COLO829 (cell line): ENCODE measurements around the gene LEAP2.
"Not testable (repeated sequence)": the region's sequence is repeated elsewhere in the genome, so short reads cannot be mapped to it uniquely, and the experiment has no call there.

Experiments
- DNase-seq: peaks from one replicate; pipeline ENCODE4 v3.0.0; 2012; ENCODE audit warnings: low spot score

LEAP2 gene

DNA sequence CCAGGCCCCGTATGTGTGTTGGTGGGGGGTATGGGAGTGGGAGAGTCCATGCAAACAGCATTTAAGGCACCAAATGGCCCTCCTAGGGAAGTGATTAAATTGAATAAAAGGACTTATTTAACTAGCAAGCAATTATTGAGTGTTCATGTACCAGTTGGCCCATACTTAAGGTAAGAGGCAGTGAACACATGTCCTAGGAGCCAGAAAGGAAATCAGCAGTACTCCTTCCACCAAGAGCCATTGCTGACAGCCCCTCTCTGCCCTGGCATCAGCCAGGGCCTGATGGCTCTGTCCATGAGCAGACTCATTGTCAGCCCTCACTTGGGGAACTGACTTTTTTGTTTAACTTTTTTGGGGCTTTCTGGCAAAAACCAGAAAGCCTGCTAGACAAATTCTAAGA lies 32.6 kb upstream of the LEAP2 start:
- DNase-seq, result no peak

DNA sequence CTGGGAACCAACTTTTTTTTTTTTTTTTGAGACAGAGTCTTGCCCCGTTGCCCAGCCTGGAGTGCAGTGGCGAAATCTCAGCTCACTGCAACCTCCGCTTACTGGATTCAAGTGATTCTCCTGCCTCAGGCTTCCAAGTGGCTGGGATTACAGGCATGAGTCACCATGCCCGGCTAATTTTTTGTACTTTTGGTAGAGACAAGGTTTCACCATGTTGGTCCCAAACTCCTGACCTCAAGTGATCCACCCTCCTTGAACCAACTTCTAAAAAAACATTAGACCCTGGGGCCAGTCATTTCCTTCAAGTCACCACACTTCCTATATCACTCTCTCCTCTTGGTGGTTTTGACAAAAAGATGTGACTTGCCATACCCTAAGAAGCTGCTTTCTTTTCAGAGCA lies 32.2 kb upstream of the LEAP2 start:
- DNase-seq, result no peak

DNA sequence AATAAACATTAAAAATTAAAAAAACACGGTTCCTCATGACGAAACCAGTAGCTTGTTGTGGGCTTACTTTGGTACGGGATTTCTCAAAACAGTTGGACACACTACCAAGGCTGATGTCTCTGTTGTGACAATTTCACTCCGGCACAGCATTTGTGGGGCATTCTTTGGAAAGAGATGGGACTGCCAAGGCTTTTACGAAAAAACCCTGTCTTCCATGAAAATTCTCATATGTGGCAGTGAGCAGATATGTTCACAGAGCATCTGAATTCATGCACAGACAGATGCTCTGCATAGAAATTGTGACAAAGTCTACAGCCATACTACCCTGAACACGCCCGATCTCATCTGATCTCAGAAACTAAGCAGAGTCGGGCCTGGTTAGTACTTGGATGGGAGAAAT lies 25.2 kb upstream of the LEAP2 start:
- no peak for DNase-seq

DNA sequence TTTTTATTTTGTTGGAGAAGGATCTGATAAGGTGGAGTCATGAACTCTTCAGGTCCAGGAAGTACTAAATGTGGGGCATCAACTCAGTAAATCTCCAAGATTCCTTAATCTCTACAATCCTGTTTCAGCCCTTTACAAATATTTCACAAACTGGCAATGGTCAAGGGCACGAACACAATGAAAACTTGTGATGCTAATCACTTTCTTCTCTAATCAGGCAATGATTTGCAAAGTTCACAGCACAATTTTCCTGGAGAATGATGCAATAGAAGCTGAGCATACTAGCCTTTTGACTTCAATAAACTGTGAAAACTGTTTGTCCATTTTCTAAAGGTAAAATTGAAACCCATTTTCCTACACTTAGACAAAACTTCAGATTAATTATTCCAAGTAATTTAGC lies 24.1 kb upstream of the LEAP2 start:
- DNase-seq, result no peak

DNA sequence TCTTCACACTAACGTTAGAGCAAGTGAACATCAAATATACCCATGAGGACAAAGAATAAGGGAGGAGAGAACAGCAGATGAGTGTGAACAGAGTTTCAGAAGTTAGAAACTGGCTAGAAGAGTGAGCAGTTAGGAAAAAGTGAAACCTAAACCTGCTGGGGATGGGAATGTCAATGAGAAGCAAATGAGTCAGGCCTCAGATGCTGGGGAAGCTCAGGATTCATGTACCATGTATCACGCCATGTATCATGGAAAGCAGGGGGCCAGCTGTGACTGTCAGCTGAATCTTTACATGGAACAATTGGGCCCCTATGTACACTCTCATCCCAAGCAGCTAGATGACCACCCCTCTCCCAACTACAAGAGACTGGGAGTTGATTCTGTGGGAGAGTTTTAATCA lies 23.4 kb upstream of the LEAP2 start:
- no peak for DNase-seq

DNA sequence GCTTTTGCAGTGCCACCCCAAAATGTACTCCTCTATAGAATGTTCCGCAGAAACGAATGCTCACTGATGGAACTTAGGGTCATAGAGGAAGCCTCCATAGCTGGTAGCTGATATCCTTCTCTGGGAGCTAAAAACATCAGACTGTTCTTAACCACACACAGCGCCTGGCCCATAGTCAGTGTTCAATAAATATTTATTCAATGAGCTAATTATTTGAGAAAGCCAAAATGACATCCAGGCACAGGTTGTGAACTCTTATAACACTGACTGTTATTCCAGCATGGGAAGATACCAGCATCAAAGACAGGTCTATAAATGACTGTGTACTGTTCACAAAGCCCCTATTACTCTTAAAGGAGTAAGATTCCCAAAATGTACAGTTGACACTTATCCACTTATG lies 20.1 kb upstream of the LEAP2 start:
- no peak for DNase-seq

DNA sequence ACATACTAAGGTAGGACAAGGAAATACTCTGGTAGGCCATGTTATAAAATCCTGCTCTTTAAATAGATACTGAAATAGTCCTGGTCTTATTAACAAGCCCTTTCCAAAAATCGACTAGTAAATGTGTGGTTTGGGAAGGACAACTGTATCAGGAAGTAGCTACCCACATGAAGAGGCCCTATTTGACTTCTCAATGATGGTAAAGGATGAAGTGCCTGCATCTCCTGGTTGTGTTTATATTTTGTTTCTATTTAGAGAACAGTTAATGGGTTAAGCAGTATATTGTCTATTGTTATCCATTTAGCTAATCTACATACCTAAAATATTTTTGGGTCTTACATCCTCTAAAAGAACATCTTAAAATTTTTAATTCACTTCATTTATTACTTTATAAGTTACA lies 19.7 kb upstream of the LEAP2 start:
- DNase-seq, result no peak

DNA sequence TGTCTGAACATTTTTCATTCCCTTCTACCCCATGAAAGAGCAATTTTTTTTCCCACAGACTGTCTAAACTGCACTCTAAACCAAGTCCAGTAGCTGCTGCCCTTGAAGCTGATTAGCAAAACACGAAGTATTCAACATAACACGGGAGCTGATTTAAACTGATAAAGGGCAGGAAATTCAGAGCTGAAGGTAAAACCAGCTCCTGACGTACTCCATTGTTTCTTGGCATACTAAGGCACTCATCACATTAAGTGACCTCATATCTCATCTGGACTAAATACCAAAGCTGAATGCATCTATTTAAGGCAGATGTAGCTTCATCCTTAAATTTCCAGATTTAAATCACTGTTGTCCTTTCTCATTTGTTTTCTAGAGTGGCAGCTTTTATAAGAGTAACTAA lies 19.2 kb upstream of the LEAP2 start:
- no peak for DNase-seq

DNA sequence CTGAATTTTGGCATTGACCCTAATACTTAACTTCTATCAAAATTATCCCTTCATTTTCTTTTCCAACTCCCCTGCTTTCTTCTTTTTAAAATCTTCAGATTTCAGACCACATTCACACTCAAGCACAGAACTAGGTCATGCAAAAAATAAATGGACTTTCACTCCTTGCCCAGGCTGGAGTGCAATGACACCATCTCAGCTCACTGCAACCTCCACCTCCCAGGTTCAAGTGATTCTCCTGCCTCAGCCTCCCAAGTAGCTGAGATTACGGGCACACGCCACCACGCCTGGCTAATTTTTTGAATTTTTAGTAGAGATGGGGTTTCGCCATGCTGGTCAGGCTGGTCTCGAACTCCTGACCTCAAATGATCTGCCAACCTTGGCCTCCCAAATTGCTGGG lies 18.5 kb upstream of the LEAP2 start:
- DNase-seq, result not testable (repeated sequence)

DNA sequence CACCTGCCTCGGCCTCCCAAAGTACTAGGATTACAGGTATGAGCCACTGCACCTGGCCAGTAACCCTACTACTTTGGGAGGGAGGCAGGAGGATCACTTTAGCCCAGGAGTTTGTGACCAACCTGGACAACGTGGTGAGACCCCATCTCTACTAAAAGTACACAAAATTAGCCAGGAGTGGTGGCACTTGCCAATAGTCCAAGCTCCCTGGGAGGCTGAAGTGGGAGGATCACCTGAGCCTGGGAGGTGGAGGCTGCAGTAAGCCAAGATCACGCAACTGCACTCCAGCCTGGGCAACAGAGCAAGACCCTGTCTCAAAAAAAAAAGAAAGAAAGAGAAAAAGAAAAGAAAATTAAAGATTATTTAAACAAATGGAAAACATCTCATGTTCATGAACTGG lies 17.5 kb upstream of the LEAP2 start:
- DNase-seq, result no peak

DNA sequence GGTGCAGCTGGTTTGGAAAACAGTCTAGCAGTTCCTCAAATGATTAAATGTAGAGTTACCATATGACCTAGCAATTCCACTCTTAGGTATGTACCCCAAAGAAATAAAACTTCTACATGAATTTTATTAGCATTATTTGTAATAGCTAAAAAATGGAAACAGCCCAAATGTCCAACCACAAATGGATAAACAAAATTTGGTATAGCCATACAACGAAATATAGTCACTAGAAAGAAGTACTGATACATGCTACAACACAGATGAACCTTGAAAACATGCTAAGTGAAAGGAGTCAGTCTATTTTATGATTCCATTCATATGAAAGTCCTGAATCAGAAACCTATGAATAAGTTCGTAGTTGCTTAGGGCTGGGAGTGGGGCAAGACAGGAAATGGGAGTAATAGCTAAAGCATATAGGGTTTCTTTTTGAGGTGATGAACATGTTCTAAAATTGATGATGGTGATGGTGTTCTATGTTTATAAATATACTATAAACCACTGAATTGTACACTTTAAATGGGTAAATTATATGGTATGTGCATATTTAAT lies 13.5 kb upstream of the LEAP2 start:
- DNase-seq, result no peak

DNA sequence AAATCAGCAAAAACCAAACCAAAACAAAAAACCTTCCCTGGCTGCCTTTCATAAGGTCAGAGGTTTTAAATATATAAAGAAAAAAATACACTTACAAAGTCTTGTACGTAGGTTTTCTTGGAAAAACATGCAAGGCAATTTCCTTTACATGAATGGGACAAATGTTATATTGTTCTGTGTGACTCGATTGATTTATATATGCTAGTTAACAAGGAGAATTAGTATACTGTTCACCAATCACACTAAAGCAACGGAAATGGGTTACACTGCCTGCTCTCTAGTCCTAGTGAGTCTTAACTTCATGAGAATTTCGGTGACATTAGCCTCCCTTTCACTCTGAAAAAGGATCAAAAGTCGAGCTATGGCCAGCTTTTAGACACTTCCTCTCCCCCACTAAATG lies 12.7 kb upstream of the LEAP2 start:
- peak; percentile 35 for DNase-seq

DNA sequence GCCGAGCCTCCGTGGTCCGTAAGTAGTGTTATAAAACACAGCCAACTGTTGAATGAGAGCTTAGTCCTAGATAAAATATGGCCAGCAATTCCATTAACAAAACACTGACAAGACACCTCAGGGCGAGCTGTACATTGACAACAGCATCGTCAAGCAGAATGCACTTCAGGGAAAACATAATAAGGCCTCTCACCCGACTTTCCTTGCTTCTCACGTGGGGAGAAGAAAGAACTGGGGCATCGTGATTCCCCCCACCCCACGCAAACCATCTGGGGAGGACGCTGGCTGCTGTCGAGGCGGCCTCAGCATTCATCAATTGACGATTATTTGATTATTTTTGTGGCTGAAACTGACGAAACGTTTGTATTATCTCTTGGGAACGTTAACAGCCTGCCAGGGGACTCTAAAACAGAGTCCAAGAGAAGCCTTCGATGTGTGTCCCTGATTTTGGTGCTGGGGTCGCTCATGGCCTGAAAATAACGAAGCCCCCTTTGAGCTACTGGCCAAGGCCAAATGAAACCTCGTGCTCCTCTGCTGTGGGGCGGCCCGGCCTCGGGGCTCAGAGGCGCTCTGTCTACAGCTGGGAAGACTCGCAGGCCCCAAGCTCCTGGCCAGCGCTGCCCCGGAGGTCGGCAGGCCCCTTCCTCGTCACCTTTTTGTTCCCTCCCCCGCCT lies 7.7 kb upstream of the LEAP2 start:
- DNase-seq, result no peak

DNA sequence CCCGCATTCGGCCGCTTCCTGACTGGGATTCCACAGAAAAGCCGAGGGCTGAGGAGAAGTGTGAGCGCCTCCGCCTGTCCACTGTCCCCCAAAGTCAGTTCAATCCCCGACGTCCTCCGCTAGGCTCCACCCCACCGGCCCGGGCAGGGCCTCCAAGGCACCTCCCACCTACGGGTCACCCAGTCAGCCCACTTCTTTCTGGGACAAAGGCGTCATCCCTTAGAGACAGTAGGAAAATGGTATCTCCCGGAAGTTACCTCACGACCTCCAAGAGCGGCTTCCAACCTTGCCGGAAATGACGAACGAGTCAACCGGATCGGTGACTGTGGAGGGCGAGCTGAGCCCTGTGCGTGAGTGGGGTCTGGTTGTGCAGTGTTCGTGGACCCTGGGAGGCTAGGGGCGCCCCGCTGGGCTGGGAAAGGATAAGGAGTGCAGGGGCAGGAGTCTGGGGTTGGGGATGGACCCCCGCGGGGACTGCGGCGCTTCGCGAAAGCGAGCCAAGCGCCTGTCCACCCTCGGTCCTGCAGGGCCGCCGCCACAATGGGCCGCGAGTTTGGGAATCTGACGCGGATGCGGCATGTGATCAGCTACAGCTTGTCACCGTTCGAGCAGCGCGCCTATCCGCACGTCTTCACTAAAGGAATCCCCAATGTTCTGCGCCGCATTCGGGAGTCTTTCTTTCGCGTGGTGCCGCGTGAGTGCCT lies 7.0 kb upstream of the LEAP2 start, which contains the start of the genes GDF9 and UQCRQ:
GDF9 (minus strand) TSS at position 128 of the 704 bp plus-strand sequence. CDS start 1,936 bp downstream, outside the sequence.
UQCRQ (plus strand) TSS at position 301 of the 704 bp plus-strand sequence; CDS start at position 541, 240 bp downstream.
- DNase-seq, result peak; percentile 91

DNA sequence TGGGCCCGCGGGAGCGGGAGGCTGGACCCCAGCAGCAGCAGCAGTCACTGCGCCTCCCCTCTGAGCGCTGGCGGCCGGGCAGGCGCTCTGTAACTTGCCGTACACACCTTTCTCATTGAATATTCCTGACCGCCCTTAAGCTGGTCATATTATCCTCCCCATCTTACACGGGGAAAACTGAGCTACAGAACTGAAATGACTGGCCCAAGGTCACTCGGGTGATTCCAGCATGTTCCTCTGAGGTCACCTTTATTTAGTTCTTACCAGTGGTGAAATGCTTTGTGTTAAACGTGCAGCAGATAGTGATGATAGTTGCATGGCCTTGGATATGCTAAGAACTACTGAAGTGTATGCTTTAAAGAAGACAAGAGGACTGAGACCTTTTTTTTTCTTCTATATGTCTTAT lies 6.4 kb upstream of the LEAP2 start:
- DNase-seq, result no peak

DNA sequence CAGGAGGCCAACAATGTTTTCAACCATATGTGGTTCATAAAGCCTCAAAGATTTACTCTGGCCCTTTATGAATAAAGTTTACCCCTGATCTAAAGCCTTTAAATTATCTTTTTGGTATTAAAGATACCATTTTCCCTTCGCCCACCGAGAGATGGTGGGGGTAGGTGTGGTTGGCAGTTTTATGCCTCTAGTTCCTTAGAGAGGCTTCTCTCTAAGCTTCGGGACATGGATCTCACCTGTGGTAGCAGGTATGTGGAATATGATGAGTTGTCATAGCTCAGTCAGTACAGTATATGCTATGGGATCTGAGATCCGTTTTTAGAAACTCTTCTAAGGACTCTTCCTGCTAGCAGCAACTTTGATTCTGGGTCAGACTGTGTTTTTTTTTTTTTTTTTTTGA lies 4.7 kb upstream of the LEAP2 start:
- no peak for DNase-seq

DNA sequence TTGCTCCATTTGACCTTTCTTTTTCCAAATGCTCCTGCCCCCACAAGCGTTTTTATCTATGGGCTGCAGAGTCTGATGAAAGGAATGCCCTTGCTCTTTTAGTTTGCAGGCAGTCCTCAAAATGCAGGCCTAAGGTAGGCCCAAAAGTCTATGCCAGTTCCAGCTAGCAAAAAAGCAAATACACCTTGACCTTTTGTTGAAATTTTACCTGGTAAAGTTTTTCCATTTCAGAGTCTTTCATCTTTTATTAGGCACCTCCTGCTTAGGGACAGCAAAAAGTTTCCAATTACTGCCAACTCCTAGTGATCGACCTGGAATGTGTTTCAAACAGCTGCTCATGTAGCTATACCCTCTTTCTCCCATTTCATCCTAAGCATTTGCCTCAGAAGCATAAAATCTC lies 2.7 kb upstream of the LEAP2 start:
- DNase-seq, result no peak

DNA sequence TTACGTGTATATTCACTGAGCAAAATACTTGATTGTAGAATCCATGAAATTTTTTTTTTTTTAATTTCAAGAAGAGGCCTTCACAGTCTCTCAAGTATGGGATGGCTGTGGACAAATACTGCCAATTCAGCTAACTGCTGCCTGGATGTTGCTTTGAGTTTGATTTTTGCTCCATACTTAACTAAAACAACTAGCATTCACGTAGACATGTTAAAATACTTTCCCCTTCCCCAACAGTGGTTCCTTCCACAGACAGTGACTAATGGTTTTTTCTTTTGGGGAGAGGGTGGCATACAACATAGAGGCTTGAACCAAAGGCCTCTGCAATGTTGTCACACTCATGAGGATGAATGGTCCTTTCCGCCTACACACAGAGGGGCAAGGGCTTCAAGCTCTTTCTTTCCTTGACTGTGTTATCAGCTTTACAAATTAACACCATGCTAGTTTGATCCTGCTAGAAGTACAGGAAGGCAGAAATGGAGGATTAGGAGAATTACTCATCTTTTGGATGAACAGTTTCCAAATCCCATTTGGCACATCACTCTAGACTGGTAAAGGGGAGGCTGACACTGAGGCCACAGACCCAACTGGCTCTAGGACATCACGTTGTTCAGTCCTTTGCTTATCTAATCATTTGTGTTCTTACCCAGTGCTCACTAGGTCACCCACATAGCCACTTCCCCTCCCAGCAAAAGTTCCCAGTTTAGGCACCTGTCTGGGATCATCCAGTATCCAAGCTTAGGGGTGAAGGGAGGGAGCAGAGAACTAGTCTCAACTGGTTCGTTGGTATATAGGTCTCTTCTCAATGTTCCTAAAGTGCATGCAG lies 1.8 kb upstream of the LEAP2 start:
- no peak for DNase-seq

DNA sequence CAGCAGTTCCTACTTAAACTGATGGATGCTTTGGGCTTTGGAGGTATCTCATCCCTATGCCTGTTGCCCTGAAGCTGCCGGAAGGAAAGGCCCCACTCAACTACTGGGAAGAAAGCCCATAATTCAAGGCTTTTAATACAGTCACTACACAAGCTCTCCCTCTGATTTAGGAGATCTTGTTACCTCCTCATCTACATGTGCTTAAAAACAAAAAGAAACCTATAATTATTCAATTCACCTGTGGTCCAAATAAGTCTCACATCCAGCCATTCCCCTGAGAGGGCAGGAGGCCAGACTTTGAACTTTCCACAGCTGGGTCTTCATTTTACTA lies 715 bp upstream of the LEAP2 start:
- no peak for DNase-seq

DNA sequence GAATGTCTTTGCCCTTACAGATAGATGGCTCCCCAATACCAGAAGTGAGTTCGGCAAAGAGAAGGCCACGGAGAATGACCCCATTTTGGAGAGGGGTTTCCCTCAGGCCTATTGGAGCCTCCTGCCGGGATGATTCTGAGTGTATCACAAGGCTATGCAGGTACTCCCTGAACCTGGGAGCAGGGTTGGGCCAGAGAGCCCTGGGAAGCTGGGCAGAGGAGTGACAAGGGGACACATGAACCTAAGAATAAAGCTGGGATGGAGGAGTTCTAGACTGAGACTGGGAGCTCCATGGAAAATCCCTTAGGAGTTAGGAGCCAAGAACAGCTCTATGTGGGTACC lies 433 bp downstream of the LEAP2 start:
- no peak for DNase-seq

DNA sequence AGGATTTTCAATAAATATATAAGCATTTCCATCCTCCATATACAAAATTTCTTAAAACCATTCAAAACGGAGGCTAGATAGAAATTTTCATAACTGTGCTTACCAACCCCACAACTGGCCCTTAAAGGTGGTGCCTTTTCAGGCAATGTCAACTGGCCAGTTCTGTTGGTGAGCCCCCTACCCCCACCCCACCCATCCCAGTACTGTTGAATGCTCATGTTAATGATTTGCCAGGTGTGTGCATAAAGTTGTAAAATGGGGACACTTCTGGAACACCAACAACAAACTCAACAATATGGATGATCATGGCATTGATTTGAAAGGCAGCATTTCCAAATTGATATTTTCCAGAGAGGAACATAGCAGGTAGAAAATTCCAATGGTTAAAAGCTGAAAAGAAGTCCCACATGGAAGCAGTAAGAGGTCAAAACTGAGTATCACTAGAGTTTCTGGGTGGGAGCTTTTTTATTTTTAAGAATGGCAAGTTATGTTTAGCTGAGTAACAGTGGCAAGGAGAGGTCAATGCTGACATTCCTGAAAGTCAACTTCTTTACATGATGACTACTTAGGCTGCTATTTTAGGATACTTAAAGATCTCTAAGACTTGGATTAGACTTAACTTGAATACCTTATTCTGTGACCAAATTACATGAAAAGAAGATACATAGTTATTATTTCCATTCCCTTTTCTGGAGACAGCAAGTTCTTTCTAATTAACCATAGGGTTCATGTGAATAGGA lies 2.7 kb downstream of the LEAP2 start:
- DNase-seq, result no peak

DNA sequence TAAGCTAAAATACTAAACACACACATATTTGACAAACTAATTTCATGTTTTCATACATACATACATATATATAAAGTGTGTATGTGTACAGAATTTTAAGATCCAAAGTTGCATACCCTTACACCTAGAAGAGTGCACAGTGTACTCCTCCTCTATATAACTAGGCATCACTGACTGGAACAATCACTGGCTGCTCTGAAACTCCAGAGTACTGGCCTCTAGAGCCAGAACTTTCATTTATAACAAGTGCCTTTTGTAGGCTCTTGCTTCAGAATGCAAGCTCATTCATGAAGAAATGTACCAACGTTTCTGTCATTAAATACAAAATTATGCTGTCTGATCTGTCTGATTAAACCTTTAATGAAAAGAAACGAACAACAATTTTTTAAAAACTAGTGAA lies 4.0 kb downstream of the LEAP2 start:
- DNase-seq, result no peak
